NT2/D1 (cell line): ENCODE data around the gene CACNB1.

ENCODE experiments used
- DNase-seq: peaks from one replicate; pipeline ENCODE4 v3.0.0-alpha.2; 2011; ENCODE audit warnings: low read depth, low spot score
- H3K27me3 ChIP-seq: 2 replicates; pipeline ENCODE4 v1.6.0; 2011; ENCODE audit warnings: mild to moderate bottlenecking; ENCODE audit not compliant: insufficient read length, insufficient read depth
- H3K36me3 ChIP-seq: 2 replicates; pipeline ENCODE4 v1.6.1; 2011; ENCODE audit warnings: mild to moderate bottlenecking, low read length, mixed read lengths; ENCODE audit not compliant: insufficient read depth, insufficient read length
- H3K4me1 ChIP-seq: 2 replicates; pipeline ENCODE4 v1.5.1; 2011; ENCODE audit not compliant: insufficient read depth, insufficient read length
- H3K4me3 ChIP-seq: 2 replicates; pipeline ENCODE4 v1.5.1; 2011; ENCODE audit warnings: low read depth; ENCODE audit not compliant: insufficient read length
- H3K9ac ChIP-seq: 2 replicates; pipeline ENCODE4 v1.6.0; 2011; ENCODE audit warnings: low read depth; ENCODE audit not compliant: insufficient read length
- H3K9me3 ChIP-seq: 2 replicates; pipeline ENCODE4 v1.5.1; 2011; ENCODE audit warnings: mild to moderate bottlenecking, low read length; ENCODE audit not compliant: insufficient read depth
- SUZ12 ChIP-seq: IDR thresholded peaks from 2 replicates; pipeline ENCODE4 v1.6.1; 2011; ENCODE audit not compliant: insufficient read length, insufficient read depth; ENCODE audit errors: extremely low read depth
- YY1 ChIP-seq: IDR thresholded peaks from 2 replicates; pipeline ENCODE4 v1.6.1; 2011; ENCODE audit not compliant: insufficient read length, insufficient read depth
- ZNF274 ChIP-seq: IDR thresholded peaks from 2 replicates; pipeline ENCODE4 v1.6.1; 2011; ENCODE audit warnings: mild to moderate bottlenecking, low read depth, low read length

Gene CACNB1

GRCh38 chr17:39231591-39232551 is 34.4 kb upstream of the CACNB1 start:
- TF ChIP-seq YY1 (no peak), ZNF274 (no peak), SUZ12 (no peak)
- Histone ChIP-seq H3K9me3 (no peaks in the 10 kb centered on the region), H3K4me1 (peaks cover 18% of the 10 kb centered on the region), H3K36me3 (no peaks in the 10 kb centered on the region), H3K27me3 (no peaks in the 10 kb centered on the region), H3K9ac (peak overlapping the region; percentile 14), H3K4me3 (no peak overlapping the region)
- DNase-seq = no peak

GRCh38 chr17:39231091-39231561 is 33.7 kb upstream of the CACNB1 start:
- peaks cover 7% of the 10 kb centered on the region for H3K27me3 ChIP-seq
- DNase-seq = no peak
- TF ChIP-seq ZNF274 (no peak), YY1 (no peak), SUZ12 (no peak)
- H3K4me3 ChIP-seq = no peak overlapping the region
- peak overlapping the region; percentile 12 for H3K9ac ChIP-seq
- H3K9me3 ChIP-seq = no peaks in the 10 kb centered on the region
- no peaks in the 10 kb centered on the region for H3K36me3 ChIP-seq
- peaks cover 14% of the 10 kb centered on the region for H3K4me1 ChIP-seq

- peaks cover 12% of the 10 kb centered on the region for H3K27me3 ChIP-seq
- H3K9ac ChIP-seq = peak overlapping the region; percentile 12
- peaks cover 12% of the 10 kb centered on the region for H3K4me1 ChIP-seq
- TF ChIP-seq YY1 (no peak), SUZ12 (no peak), ZNF274 (no peak)
- no peak overlapping the region for H3K4me3 ChIP-seq
- H3K36me3 ChIP-seq = no peaks in the 10 kb centered on the region
- H3K9me3 ChIP-seq = no peaks in the 10 kb centered on the region
- no peak for DNase-seq
Observed at GRCh38 chr17:39230361-39230760, 32.9 kb upstream of the CACNB1 start.

- Histone ChIP-seq H3K27me3 (peaks cover 21% of the 10 kb centered on the region), H3K9ac (no peak overlapping the region), H3K36me3 (no peaks in the 10 kb centered on the region), H3K4me3 (no peak overlapping the region), H3K9me3 (no peaks in the 10 kb centered on the region), H3K4me1 (peaks cover 12% of the 10 kb centered on the region)
- no peak for DNase-seq
- TF ChIP-seq ZNF274 (no peak), SUZ12 (no peak), YY1 (no peak)
Observed at GRCh38 chr17:39229274-39229913, 31.9 kb upstream of the CACNB1 start.

- H3K9me3 ChIP-seq = no peaks in the 10 kb centered on the region
- peaks cover 41% of the 10 kb centered on the region for H3K27me3 ChIP-seq
- DNase-seq = no peak
- peaks cover 24% of the 10 kb centered on the region for H3K4me1 ChIP-seq
- no peak overlapping the region for H3K9ac ChIP-seq
- no peaks in the 10 kb centered on the region for H3K36me3 ChIP-seq
- TF ChIP-seq YY1 = no peak
- TF ChIP-seq ZNF274 = no peak
- no peak for TF ChIP-seq SUZ12
- H3K4me3 ChIP-seq = no peak overlapping the region
Observed at GRCh38 chr17:39227364-39227919, 30.0 kb upstream of the CACNB1 start.

- peak; percentile 76 for DNase-seq
- peak overlapping the region; percentile 6 for H3K9ac ChIP-seq
- peaks cover 21% of the 10 kb centered on the region for H3K4me1 ChIP-seq
- H3K9me3 ChIP-seq = no peaks in the 10 kb centered on the region
- H3K27me3 ChIP-seq = peaks cover 48% of the 10 kb centered on the region
- TF ChIP-seq SUZ12 (no peak), ZNF274 (no peak), YY1 (no peak)
- no peak overlapping the region for H3K4me3 ChIP-seq
- H3K36me3 ChIP-seq = no peaks in the 10 kb centered on the region
Observed at GRCh38 chr17:39225959-39226683, 28.7 kb upstream of the CACNB1 start.
